ENCODE data around the gene SLC23A3.

DNA sequence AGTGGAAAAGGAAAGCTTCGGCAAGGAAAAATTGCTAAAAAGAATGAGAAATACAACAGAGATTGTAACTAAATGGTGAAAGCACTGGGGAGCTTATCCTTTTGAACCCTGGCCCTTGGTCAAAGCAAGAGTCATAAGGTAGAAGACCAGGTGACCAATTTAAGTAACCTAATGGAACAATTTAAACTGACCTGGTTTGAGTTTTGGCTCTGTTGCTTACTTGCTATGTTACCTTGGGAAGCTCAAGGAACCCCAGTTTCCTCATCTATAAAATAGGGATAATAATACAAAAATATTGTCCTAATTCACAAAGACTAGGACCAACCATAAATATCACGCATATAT is 57.8 kb downstream of the SLC23A3 start:
- TF ChIP-seq, protein P1, sequence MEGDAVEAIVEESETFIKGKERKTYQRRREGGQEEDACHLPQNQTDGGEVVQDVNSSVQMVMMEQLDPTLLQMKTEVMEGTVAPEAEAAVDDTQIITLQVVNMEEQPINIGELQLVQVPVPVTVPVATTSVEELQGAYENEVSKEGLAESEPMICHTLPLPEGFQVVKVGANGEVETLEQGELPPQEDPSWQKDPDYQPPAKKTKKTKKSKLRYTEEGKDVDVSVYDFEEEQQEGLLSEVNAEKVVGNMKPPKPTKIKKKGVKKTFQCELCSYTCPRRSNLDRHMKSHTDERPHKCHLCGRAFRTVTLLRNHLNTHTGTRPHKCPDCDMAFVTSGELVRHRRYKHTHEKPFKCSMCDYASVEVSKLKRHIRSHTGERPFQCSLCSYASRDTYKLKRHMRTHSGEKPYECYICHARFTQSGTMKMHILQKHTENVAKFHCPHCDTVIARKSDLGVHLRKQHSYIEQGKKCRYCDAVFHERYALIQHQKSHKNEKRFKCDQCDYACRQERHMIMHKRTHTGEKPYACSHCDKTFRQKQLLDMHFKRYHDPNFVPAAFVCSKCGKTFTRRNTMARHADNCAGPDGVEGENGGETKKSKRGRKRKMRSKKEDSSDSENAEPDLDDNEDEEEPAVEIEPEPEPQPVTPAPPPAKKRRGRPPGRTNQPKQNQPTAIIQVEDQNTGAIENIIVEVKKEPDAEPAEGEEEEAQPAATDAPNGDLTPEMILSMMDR (IDR thresholded peaks at IDR 0.05) = no peak
- TF ChIP-seq POLR2A (IDR thresholded peaks at IDR 0.05) (no peak), EP300 (IDR thresholded peaks at IDR 0.05) (no peak)
